ENCODE results near the gene SPDEF.

DNA sequence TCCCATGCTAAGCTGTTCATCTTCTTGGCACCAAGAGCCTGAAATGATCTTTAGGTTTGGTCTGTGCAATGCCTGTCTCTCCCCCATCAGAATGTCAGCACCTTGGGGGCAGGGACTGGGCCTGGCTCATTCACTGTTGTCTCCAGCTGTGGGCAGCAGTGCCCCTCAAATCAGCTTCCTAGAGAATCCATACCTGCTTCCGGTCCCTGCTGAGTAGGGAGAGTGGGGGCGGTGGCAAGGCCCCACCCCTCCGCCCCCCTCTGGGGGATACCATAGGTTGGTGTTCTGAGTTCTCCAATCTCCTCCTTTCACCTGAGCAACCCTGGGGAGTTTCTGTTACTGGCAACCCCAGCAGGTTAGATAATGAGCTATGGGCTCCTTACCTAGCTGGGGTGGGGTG, 19.2 kb upstream of the SPDEF start:
- no peak for TF ChIP-seq CTCF (IDR thresholded peaks at IDR 0.05)
- no peak for TF ChIP-seq EZH2 (IDR thresholded peaks at IDR 0.05; ENCODE audit: borderline replicate concordance, insufficient read depth, low read depth, low read length, poor library complexity, severe bottlenecking)

Data from B cell (primary cell).